Measurements from ENCODE around the gene NRGN.

GRCh38 chr11:124729571-124729970 is 10.2 kb upstream of the NRGN start:
- TF ChIP-seq, protein P1, sequence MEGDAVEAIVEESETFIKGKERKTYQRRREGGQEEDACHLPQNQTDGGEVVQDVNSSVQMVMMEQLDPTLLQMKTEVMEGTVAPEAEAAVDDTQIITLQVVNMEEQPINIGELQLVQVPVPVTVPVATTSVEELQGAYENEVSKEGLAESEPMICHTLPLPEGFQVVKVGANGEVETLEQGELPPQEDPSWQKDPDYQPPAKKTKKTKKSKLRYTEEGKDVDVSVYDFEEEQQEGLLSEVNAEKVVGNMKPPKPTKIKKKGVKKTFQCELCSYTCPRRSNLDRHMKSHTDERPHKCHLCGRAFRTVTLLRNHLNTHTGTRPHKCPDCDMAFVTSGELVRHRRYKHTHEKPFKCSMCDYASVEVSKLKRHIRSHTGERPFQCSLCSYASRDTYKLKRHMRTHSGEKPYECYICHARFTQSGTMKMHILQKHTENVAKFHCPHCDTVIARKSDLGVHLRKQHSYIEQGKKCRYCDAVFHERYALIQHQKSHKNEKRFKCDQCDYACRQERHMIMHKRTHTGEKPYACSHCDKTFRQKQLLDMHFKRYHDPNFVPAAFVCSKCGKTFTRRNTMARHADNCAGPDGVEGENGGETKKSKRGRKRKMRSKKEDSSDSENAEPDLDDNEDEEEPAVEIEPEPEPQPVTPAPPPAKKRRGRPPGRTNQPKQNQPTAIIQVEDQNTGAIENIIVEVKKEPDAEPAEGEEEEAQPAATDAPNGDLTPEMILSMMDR (IDR thresholded peaks at IDR 0.05): no peak
- no peak for TF ChIP-seq POLR2A (IDR thresholded peaks at IDR 0.05)
